EL (cell line): ENCODE data around the gene AADACL2.
A peak's percentile ranks its signal among the peaks of the same experiment; 100 is the strongest.
"Not testable (repeated sequence)": the region's sequence is repeated elsewhere in the genome, so short reads cannot be mapped to it uniquely, and the experiment has no call there.

Experiments
- DNase-seq: peaks from one replicate; pipeline ENCODE4 v3.0.0-alpha.2; 2016

Gene AADACL2

DNA sequence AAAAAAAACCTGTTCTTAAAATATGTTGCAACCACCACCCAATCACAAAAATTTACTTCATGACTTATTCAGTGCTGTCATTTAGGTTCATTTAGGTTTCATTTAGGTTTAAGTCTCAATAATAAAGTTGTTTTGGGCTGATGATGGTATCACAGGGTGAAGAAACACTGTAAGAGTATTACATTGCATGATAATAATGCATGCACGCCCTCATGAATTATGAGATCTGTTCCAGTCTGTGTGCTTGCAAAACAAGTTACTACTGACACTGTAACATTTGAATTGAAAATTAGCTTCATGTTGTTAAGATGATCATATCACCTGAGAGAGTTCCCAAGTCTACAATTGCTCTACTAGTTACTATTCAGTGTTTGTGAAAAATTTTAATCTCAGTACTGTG, at the start of gene AADACL2:
Gene AADACL2, plus strand, starts transcription at position 315 of the 400 bp plus-strand sequence. CDS start 109 bp downstream, outside the sequence.
- DNase-seq = no peak

DNA sequence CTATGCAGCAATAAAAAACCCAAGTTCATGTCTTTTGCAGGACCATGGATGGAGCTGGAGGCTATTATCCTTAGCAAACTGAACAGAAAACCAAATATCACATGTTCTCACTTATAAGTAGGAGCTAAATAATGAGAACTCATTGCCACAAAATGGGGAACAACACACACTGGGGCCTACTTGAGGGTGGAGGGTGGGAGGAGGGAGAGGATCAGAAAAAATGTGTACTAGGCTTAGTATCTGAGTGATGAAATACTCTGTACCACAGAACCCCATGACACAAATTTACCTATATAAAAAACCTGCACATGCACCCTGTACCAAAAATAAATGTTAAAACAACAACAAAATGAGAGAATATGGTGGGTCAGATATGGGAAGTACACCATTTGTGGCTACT, 49.6 kb upstream of the AADACL2 start:
- DNase-seq = no peak

GRCh38 chr3:151686257-151686656, 47.5 kb upstream of the AADACL2 start:
- no peak for DNase-seq

DNA sequence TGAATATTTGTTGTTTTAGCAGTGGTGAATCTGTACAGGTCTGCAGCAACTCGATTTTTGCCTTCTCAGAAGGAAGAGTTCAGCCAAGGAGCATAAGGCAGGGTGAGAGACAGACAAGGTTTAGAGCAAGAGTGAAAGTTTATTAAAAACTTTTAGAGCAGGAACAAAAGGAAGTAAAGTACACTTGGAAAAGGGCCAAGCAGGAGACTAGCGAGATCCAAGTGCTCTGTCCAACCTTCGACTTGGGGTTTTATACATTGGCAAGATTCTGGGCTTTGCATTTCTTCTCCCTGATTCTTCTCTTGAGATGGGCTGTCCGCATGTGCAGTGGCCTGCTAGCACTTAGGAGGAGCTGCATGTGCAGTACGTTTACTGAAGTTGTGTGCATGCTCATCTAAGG, 46.7 kb upstream of the AADACL2 start:
- no peak for DNase-seq

GRCh38 chr3:151688571-151688970, 45.2 kb upstream of the AADACL2 start:
- DNase-seq = no peak

GRCh38 chr3:151690645-151691044, 43.1 kb upstream of the AADACL2 start:
- DNase-seq = no peak

DNA sequence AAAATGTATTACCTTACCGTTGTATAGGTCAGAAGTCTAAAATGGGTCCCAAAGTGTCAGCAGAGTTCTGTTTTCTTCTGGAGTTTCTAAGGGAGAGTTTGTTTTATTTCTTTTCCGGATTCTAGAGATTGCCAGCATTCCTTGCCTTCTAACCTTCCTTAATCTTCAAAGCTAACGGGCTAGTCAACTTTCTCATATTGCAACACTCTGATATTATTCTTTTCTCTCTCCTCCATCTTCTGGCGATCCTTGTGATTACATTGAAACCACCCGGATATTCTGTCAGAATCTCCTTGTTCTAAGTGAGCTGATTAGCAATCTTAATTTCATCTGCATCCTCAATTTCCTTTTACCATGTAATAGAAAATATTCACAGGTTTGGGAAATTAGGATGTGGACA, 36.2 kb upstream of the AADACL2 start:
- no peak for DNase-seq

- no peak for DNase-seq
Observed at GRCh38 chr3:151707216-151707615, 26.5 kb upstream of the AADACL2 start.

DNA sequence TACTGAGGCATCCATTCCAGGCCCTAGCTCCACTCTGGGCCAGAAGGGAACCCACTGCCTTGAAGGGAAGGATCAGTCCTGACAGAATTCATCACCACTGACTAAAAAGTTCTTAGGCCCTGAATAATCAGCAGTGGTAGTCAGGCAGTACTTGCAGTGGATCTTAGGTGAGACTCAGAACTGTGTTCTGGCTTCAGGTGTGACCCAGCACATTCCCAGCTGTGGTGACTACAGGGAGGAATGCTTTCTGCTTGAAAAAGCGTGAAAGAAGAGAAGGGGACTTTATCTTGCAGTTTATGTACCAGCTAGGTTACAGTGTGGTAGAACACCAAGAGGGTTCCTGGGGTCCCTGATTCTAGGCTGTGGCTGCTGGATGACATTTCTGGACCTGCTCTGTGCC, 24.9 kb upstream of the AADACL2 start:
- DNase-seq = no peak

GRCh38 chr3:151709847-151710246, 23.9 kb upstream of the AADACL2 start:
- DNase-seq = peak; percentile 41

DNA sequence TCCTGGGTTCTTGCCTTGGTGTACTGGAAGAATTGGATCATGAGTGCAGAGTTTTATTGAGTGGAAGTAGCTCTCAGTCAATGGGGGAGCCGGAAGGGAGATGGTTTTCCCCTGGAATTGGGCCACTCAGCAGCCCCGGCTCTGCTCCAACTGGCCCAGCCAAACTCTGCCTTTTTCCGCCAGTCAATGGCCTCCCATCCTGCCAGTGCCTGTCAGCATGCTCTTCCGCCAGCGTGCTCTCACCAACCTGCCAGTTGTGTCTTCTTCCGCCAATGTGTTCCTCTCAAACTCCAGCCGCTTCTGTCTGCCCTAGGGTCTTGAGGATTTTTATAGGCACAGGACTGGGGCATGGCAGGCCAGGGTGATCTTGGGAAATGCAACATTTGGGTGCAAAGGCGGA, 12.4 kb upstream of the AADACL2 start:
- DNase-seq = no peak

DNA sequence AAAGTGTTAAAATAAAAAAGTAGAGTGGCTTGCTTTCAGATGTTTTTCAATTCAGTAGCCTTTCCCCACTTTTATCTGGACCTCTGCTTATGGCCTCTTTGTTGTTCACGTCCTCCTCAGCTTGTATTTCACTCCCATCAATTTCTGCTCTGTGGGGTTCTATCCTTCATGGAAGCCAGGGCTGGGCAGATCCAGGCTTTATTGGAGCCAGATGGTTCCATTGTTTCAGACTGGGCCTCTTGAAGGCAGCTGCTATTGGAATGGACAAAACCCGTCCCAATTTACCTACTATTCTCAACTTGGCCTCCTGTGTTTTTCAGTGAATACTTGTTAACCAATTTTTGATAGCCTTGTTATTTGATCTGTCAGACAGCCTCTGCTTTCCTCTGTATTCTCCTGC, 10.9 kb upstream of the AADACL2 start:
- DNase-seq = no peak

DNA sequence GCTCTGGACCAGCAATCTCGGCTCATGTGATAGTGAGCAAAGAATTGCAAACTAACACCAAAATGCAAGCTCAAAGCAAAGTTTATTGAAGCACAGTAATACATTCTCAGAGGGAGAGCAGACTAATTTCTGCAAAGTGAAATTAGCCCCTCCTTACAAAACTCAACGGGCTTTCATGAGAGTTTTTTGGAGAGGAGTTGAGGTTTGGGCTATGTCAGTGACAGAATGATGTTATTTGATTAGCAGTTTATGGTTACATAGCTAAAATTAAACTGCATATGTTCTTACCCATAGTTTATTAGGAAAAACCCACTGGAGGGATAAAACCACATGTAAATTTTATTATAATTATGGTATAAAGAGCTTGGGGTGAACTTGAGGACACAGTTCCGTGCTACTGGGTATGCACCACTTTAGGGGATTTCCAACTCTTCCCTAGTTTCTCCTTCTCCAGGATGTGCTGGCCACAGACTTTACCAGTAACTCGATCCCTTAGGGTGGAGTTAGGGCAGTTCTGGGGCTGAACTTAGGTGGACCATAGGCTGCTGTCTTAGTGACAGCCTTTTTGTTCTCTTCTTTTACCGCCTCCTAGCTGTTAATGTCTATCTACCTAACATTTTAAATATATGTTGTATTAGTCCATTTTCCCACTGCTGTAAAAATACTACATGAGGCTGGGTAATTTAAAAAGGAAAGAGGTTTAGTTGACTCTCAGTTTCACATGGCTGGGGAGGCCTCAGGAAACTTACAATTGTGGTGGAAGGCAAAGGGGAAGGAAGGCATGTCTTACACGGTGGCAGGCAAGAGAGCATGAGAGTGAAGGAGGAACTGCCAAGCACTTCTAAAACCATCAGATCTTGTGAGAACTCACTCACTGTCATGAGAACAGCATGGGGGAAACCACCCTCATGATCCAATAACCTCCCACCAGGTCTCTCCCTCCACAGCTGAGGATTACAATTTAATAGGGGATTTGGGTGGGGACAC, 8.9 kb upstream of the AADACL2 start:
- peak; percentile 14 for DNase-seq

DNA sequence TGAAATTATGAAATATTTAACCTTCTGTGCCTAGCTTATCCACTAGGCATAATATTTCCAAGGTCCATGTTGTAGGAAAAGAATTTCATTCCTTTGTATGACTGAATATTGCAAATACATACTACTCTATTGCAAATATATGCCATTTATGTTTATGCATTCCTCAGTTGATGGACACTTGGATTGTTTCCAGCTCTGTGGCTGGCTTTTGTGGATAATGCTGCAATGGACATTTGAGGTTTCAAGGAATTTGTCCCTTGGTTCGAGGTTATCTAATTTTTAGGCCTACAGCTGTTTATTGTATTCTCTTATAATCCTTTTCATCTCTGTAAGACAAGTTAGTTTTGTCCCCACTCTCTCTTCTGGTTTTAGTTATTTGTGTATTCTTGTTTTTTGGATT, 7.7 kb upstream of the AADACL2 start:
- DNase-seq = peak; percentile 42

GRCh38 chr3:151732861-151733260, 866 bp upstream of the AADACL2 start:
- DNase-seq = no peak

- DNase-seq = no peak
Observed at GRCh38 chr3:151740581-151740980, 6.9 kb downstream of the AADACL2 start.

- DNase-seq = no peak
Observed at GRCh38 chr3:151743855-151744254, 10.1 kb downstream of the AADACL2 start.

DNA sequence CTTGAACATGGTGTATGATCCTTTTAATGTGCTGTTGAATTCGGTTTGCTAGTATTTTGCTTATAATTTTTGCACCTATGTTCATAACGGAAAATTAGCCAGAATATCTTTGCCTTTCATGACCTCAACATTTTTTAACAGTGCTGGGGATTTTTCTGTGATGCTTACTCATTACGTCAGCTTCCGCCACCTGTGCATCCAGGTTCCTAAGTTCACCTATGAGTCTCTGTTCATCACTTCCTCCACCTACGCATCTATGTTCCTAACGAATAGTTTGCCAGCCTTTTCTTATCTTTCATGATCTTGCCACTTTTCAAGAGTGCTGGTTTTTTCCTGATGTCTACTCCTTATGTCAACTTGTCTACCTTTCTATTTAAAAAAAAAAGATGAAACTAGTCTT, 16.5 kb downstream of the AADACL2 start:
- DNase-seq = no peak

- no peak for DNase-seq
Observed at GRCh38 chr3:151750678-151751077, 17.0 kb downstream of the AADACL2 start.

GRCh38 chr3:151751161-151751560, 17.4 kb downstream of the AADACL2 start:
- DNase-seq = peak; percentile 4

DNA sequence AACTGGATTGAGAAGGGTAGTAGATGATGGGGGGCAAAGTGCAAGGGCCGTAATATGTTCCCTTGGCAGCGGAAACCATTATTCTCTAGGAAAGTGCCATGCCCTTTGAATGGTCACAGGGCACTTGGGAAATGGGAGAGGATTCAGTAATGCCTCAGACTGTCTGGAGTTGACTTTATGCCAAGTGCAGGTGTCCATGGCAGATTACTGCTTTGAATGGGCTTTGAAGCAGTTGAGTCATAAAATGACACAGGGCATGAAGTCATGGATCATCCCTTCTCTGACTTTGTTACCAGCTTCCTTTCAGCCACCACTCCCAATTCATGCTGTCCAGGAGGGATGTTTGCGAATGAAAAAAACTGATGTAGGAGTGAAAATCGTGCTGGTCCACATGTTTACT, 20.1 kb downstream of the AADACL2 start:
- DNase-seq = no peak

DNA sequence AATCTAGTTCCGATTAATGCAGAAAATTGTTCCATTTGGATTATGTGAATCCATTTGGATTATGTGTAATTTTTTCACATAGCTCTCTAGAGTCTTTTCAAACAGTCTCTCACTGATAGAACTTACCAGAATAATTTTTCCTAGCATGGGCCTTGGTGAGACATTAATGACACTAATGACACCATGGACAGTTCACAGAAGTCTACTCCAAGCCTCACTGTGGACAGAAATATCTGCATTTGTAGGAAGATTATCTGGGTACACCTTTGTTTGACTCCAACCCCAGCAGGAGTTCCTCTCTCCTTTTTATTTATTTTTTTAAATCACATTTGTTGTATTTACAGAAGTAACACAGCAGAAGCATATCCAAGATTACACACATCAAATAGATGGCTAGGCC, 27.9 kb downstream of the AADACL2 start:
- no peak for DNase-seq

DNA sequence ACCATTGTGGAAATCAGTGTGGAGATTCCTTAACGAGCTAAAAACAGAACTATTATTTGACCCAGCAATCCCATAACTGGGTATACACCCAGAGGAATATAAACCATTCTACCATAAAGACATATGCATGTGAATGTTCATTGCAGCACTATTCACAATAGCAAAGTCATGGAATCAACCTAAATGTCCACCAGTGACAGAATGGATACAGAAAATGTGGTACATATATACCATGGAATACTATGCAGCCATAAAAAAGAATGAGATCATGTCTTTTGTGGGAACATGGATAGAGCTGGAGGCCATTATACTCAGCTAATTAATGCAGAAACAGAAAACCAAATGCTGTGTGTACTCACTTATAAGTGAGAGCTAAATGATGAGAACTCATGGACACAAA, 31.0 kb downstream of the AADACL2 start:
- DNase-seq = not testable (repeated sequence)

- DNase-seq = no peak
Observed at GRCh38 chr3:151765685-151766084, 32.0 kb downstream of the AADACL2 start.

DNA sequence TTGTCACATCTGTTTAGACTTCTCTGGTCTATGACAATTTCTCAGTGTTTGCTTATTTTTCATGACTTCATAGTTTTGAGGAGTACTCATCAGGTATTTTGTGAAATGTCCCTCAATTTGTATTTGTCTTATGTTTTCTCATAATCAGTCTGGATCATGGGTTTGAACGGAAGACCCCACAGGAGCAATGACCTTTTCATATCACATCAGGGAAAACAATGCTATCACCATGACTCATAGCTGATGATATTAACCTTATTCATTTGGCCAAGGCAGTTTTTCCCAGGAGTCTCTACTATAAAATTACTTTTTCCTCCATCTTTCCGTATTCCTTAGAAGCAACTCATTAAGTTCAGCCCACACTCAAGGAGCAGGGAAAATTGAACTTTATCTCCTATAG, 32.7 kb downstream of the AADACL2 start:
- DNase-seq = peak; percentile 39
